ENCODE data around the gene SPTBN2.

The SPTBN2 gene

GRCh38 chr11:66710384-66710930 is 18.6 kb downstream of the SPTBN2 start:
- FAIRE-seq (no peak), DNase-seq (ENCODE audit: insufficient read length) (no peak)
- no peak for TF ChIP-seq POLR2AphosphoS5 (IDR thresholded peaks at IDR 0.05; ENCODE audit: low read depth, low read length)
- TF ChIP-seq POLR2A (IDR thresholded peaks at IDR 0.05; ENCODE audit: low read depth, low read length), result no peak
- TF ChIP-seq TAF1 (IDR thresholded peaks at IDR 0.05; ENCODE audit: borderline replicate concordance, low read depth, low read length), result no peak

DNA sequence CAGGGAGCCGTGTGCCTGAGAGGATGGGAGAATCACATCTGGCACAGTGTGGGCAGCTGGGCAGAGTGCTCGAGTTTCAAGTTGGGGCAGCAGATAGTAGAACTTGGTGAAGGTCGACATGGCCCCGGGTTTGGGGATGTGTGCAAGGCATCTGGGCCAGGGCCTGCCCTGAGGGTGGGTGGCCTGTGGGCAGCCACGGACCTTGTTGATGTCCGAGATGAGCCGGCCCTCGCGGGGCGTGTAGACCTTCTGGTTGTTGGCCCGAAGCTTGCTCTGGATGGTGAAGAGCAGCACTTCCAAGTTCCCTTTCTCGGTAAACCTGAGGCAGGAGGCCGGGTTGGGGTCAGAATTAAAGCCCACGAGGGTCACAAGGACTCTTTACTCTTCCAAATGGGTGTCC is 20.3 kb downstream of the SPTBN2 start:
- DNase-seq (ENCODE audit: insufficient read length) (no peak), FAIRE-seq (no peak)
- TF ChIP-seq POLR2A (IDR thresholded peaks at IDR 0.05; ENCODE audit: low read depth, low read length) (no peak), POLR2AphosphoS5 (IDR thresholded peaks at IDR 0.05; ENCODE audit: low read depth, low read length) (no peak), TAF1 (IDR thresholded peaks at IDR 0.05; ENCODE audit: borderline replicate concordance, low read depth, low read length) (no peak)

GRCh38 chr11:66708094-66708493 is 20.9 kb downstream of the SPTBN2 start:
- DNase-seq (ENCODE audit: insufficient read length) (no peak), FAIRE-seq (no peak)
- TF ChIP-seq POLR2AphosphoS5 (IDR thresholded peaks at IDR 0.05; ENCODE audit: low read depth, low read length) (no peak), POLR2A (IDR thresholded peaks at IDR 0.05; ENCODE audit: low read depth, low read length) (no peak)

GRCh38 chr11:66707486-66707885 is 21.5 kb downstream of the SPTBN2 start:
- FAIRE-seq, result no peak
- DNase-seq (ENCODE audit: insufficient read length), result no peak
- TF ChIP-seq POLR2A (IDR thresholded peaks at IDR 0.05; ENCODE audit: low read depth, low read length), result no peak
- TF ChIP-seq POLR2AphosphoS5 (IDR thresholded peaks at IDR 0.05; ENCODE audit: low read depth, low read length), result no peak
- no peak for TF ChIP-seq TAF1 (IDR thresholded peaks at IDR 0.05; ENCODE audit: borderline replicate concordance, low read depth, low read length)

DNA sequence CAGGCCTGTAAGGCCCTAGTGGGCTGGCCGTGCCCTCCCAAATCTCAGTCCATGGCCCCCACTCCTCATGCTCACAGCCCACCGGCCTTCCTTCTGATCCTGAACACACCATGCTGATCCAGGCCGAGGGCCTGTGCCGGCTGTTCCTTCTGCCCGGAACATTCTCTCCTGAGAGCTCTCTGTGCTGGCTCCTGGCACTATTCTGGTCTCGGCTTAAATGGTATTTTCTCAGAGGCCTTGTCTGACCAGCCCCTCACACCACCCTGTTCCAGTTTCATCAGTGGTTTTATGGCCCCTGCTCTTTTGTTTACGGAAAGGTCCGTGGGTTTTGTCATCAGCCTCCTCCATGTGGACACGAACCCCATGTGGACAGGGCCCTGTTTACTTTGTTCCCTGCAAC is 22.0 kb downstream of the SPTBN2 start:
- no peak for TF ChIP-seq TAF1 (IDR thresholded peaks at IDR 0.05; ENCODE audit: borderline replicate concordance, low read depth, low read length)
- no peak for TF ChIP-seq POLR2A (IDR thresholded peaks at IDR 0.05; ENCODE audit: low read depth, low read length)
- TF ChIP-seq POLR2AphosphoS5 (IDR thresholded peaks at IDR 0.05; ENCODE audit: low read depth, low read length), result no peak
- DNase-seq (ENCODE audit: insufficient read length) (no peak), FAIRE-seq (no peak)

GRCh38 chr11:66705587-66706335 is 23.3 kb downstream of the SPTBN2 start:
- no peak for FAIRE-seq
- TF ChIP-seq POLR2AphosphoS5 (IDR thresholded peaks at IDR 0.05; ENCODE audit: low read depth, low read length) (no peak), POLR2A (IDR thresholded peaks at IDR 0.05; ENCODE audit: low read depth, low read length) (no peak), TAF1 (IDR thresholded peaks at IDR 0.05; ENCODE audit: borderline replicate concordance, low read depth, low read length) (no peak)

DNA sequence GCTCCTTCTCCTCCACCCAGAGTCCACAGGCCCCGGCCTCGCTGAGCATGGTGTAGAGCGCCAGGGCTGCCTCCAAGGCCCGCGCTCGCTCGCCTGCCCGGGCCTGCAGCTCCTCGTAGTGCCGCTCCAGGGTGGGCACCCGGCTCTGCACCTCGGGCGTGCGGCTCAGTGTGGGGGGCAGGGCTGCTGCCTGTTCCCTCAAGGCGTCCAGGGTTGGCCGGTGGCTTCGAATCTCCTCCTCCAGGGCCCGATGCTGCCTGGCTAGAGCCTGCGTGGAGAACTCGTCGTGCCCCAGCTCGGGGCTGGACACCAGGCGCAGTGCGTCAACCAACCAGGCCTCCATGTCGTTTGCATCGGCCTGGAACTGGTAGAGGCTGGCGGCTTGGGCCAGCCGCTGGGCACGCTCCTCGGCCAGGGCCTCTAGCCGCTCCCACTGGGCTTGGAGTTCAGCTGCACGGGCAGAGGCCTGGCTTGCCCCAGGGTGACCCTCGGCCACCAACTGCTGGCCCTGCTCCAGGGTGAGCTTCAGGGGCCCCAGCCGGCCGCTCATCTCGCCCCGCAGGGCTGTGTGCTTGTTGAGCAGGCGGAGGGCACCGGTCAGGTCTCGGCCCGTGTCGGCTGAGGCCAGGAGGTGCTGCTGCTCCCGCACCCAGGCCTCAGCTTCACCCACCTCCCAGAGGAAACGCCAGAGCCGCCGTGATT is 24.2 kb downstream of the SPTBN2 start:
- TF ChIP-seq POLR2A (IDR thresholded peaks at IDR 0.05; ENCODE audit: low read depth, low read length) (no peak), POLR2AphosphoS5 (IDR thresholded peaks at IDR 0.05; ENCODE audit: low read depth, low read length) (no peak), TAF1 (IDR thresholded peaks at IDR 0.05; ENCODE audit: borderline replicate concordance, low read depth, low read length) (no peak)
- DNase-seq (ENCODE audit: insufficient read length), result no peak
- no peak for FAIRE-seq

More at GRCh38 chr11:66705587-66706335, 23.3 kb downstream of the SPTBN2 start:
- no peak for DNase-seq (ENCODE audit: insufficient read length)

DNA sequence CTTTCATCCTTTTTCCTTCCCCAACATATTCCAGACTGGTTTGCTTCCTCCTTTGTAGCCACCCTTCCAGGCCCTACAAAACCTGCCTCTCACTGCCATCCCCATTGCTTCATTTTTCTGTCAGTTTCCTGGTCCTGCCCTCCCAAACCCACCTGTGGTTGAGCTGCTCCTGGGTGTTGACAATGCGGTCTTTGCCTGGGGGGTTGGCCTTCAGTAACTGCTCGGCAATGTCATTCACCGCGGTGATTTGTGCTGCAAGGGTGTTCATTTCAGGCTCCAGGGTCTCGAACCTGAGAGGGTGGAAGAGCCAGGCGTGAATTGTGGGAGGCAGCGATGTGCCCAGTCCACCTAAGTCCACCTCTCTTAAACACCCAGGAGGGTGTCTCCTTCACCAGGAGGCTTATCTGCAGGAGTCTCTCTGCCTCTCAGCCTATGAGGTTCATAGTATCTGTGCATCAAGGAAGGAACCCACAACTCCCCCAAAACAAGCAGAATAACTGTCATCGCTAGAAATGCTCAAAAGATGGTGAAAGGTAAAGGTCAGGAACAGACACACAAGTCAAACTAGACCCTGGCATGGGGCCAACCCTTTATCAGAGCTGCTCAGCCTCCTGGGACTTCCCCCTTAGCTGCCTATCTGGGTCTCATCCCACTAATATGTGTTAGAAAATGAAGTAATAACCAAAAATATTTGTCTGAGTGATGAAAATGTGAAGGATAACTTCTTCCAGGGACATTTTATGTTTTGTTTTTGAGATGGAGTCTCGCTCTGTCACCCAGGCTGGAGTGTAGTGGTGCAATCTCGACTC is 27.4 kb downstream of the SPTBN2 start:
- FAIRE-seq (no peak), DNase-seq (ENCODE audit: insufficient read length) (no peak)
- TF ChIP-seq POLR2AphosphoS5 (IDR thresholded peaks at IDR 0.05; ENCODE audit: low read depth, low read length) (no peak), POLR2A (IDR thresholded peaks at IDR 0.05; ENCODE audit: low read depth, low read length) (no peak), TAF1 (IDR thresholded peaks at IDR 0.05; ENCODE audit: borderline replicate concordance, low read depth, low read length) (no peak)

DNA sequence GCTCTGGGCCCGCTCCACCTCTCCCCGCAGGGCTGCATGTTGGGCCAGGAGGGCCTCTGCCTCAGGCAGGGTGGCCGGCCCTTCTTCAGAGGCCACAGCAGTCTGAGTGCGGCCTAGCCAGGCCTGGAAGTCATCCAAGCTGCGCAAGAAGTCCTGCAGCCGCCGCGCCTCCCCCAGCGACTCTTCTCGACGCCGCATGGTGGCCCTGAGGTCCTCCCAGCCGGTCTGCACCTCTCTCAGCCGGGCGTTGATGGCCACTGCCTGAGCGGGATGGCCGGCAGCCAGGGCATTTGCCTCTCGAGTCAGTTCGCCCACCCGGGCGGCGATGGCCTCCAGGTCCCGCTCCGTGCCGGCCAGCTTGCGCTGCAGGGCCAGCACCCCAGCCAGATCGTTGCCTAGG is 28.3 kb downstream of the SPTBN2 start:
- DNase-seq (ENCODE audit: insufficient read length), result no peak
- TF ChIP-seq POLR2AphosphoS5 (IDR thresholded peaks at IDR 0.05; ENCODE audit: low read depth, low read length) (no peak), POLR2A (IDR thresholded peaks at IDR 0.05; ENCODE audit: low read depth, low read length) (no peak), TAF1 (IDR thresholded peaks at IDR 0.05; ENCODE audit: borderline replicate concordance, low read depth, low read length) (no peak)
- FAIRE-seq, result no peak

DNA sequence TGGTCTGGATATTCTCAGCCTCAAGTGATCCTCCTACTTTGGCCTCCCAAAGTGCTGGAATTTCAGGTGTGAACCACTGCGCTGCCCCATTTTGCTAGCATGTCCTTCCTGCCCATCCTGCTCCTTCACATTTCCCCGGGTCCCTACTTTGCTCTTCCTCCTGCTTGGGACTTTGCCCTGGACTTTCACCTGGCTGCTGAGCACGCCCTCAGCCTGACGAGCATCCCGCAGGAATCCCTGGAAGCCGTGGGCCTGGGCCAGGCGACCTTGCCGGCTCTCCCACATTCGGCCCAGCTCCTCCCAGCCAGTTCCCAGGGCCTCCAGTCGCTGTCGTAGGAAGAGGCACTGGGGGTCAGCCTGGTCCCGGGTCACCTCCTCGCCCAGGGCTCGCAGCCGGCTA is 28.7 kb downstream of the SPTBN2 start:
- DNase-seq (ENCODE audit: insufficient read length), result no peak
- FAIRE-seq, result no peak
- TF ChIP-seq POLR2A (IDR thresholded peaks at IDR 0.05; ENCODE audit: low read depth, low read length) (no peak), TAF1 (IDR thresholded peaks at IDR 0.05; ENCODE audit: borderline replicate concordance, low read depth, low read length) (no peak), POLR2AphosphoS5 (IDR thresholded peaks at IDR 0.05; ENCODE audit: low read depth, low read length) (no peak)

DNA sequence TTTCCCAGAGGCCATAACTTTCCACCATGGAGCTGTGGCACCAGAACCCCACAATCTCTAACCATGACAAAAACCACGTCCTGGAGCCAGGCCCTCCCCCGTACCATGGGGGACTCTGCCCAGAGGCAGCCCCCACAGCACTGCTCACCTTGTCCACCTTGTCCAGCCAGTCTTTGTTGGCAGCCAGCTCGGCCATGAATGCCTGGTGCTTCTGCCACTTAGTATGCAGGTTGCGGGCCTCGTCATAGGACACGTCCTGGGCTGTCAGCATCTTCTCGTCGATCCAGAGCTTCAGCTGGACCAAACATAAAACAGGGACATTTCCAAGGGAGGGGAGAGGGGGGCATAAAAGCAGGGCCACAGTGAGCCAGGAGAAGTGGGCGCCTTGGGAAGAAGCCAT is 30.5 kb downstream of the SPTBN2 start:
- TF ChIP-seq POLR2A (IDR thresholded peaks at IDR 0.05; ENCODE audit: low read depth, low read length) (no peak), POLR2AphosphoS5 (IDR thresholded peaks at IDR 0.05; ENCODE audit: low read depth, low read length) (no peak), TAF1 (IDR thresholded peaks at IDR 0.05; ENCODE audit: borderline replicate concordance, low read depth, low read length) (no peak)
- DNase-seq (ENCODE audit: insufficient read length) (no peak), FAIRE-seq (no peak)
